VCaP (cell line): Measurements from ENCODE around the gene CCDC124.
A peak's percentile ranks its signal among the peaks of the same experiment; 100 is the strongest.

Experiments
- H3K27ac ChIP-seq: fragments of 450-650 bp; 2 replicates; pipeline ENCODE4 v1.5.1; 2017
- CTCF ChIP-seq: fragments of 450-650 bp; conservative IDR thresholded peaks from 2 replicates; pipeline ENCODE4 v1.5.1; 2017; ENCODE audit warnings: mild to moderate bottlenecking, moderate library complexity

Gene CCDC124

DNA sequence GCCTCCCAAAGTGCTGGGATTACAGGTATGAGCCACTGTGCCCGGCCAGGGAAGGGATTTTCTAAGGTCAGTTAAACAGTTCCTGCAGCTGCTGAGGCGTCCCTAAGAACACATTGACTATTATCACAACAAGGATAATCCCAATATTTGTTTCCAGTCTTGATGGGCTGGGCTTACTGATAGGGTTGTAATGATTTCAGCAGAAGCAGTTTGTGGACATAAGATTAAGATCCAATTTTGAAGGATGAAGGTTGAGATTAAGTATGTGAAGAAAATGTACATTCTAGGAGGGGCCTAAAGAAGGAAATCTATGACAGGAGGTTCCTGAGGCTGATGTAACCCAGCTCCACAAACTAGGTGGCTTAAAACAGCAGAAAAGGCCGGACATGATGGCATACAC lies 10.7 kb upstream of the CCDC124 start:
- TF ChIP-seq CTCF, result no peak
- no peak overlapping the region for H3K27ac ChIP-seq

- no peak for TF ChIP-seq CTCF
- no peak overlapping the region for H3K27ac ChIP-seq
Measured at GRCh38 chr19:17926044-17926443, 6.8 kb upstream of the CCDC124 start.

DNA sequence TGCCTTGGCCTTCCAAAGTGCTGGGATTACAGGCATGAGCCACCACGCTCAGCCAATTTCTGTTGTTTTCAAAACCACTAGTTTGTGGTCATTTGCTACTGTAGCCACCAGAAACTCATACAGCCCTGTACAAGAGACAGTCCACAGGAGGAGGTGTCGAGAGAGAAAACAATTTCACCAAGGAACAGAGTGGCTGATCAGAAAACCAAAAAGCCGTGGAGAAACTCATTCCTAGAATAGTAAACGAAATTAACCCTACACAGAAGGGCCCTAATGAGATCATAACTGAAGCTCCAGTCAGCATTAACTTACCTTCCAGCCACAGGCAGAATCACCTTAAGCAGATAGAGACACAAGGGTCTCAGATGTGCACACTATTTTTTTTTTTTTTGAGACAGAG lies 3.8 kb upstream of the CCDC124 start:
- no peak overlapping the region for H3K27ac ChIP-seq
- no peak for TF ChIP-seq CTCF

DNA sequence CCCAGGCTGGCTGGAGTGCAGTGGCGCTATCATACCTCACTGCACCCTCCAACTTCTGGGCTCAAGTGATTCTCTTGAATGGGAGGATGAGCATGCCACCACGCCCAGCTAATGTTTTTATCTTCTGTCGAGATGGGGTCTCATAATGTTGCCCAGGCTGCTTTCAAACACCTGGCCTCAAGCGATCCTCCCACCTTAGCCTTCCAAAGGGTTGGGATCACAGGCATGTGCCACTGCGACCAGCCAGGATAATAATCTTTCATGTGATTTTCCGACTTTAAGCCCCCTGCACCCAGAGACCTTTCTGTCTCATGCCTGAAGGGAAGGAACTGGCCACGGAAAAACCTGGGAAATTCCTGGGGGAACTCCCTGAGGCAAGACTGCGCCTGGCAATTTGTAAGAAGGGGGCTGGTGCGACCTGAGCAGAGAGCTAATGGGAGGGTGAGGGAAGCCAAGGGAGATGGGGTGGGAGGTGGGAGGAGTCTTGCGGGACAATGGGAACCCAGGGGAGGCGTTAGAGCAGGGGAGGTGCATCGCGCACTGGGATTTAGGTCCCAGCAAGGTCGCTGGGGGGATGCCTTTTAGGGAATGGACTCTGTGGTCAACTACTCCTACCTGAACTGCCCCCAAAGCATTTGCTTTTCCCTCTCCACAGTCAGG lies 1.2 kb upstream of the CCDC124 start:
- H3K27ac ChIP-seq, result peak overlapping the region; percentile 87; the same call in 1 of the 2 replicates

DNA sequence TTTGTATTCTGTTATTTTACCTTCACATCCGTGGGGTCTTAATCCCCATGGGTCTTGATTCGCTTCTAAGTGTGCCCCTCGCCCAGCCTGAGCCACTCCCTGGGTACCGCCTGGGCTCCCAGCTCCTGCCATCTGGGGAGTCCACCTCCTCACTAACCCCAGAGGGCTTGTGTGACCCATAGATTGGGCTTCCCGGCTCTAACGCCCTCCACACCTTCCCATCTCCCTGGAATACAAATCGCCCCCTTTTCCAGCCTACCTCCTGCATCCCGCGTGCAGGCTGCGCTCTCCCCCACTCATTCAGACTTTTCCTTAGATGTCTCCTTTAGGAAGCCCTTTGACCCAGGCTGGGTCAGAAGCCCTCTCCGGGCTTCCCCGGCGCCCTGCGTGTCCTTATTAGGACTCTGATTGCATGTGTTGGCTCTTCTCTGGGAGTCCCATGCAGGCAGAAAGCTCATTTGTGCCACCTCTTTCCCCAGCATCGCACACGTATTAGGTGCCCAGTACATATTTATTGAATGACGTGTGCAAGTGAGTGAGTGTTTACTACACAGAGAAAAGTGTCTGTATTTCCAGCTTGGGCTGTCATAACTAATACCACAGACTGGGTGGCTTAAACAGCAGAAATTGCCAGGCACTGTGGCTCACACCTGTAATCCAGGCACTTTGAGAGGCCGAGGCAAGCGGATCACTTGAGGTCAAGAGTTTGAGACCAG lies 757 bp downstream of the CCDC124 start:
- peak overlapping the region; percentile 87; the same call in 1 of the 2 replicates for H3K27ac ChIP-seq
- no peak for TF ChIP-seq CTCF

More for the DNA sequence above, 1.2 kb upstream of the CCDC124 start:
- no peak for TF ChIP-seq CTCF

GRCh38 chr19:17936379-17936778 lies 3.6 kb downstream of the CCDC124 start:
- no peak for TF ChIP-seq CTCF
- H3K27ac ChIP-seq, result no peak overlapping the region

GRCh38 chr19:17937371-17937900 lies 4.6 kb downstream of the CCDC124 start:
- TF ChIP-seq CTCF, result no peak

More at GRCh38 chr19:17937371-17937900, 4.6 kb downstream of the CCDC124 start:
- no peak overlapping the region for H3K27ac ChIP-seq
